Measurements from ENCODE around the gene CLEC4G. TPM values are rescaled to one million over a fixed set of nuclear protein-coding genes. Genes with fewer than 3 reads are reported as not detected.

CLEC4G gene
- total RNA-seq, 1 donor from 2014 or later = 0.55 TPM

Other genes starting within 250 kb of the CLEC4G start
- gene PEX11G, start 243.1 kb downstream of the CLEC4G start, total RNA-seq = 0.61 and 1.0 TPM in 2 replicates
- gene ZNF358, start 216.0 kb downstream of the CLEC4G start, total RNA-seq = 13.5 and 16.9 TPM in 2 replicates
- 13.4 and 13.7 TPM in 2 replicates for gene MCOLN1, start 209.5 kb downstream of the CLEC4G start, total RNA-seq
- 110 and 116 TPM in 2 replicates for gene PNPLA6, start 196.4 kb downstream of the CLEC4G start, total RNA-seq
- gene CAMSAP3, start 136.2 kb downstream of the CLEC4G start, total RNA-seq = 0.64 and 0.80 TPM in 2 replicates
- 47.4 and 51.8 TPM in 2 replicates for gene XAB2, start 102.6 kb downstream of the CLEC4G start, total RNA-seq
- gene PET100, start 102.3 kb downstream of the CLEC4G start, total RNA-seq = 109 and 123 TPM in 2 replicates
- gene PCP2, start 98.4 kb downstream of the CLEC4G start, total RNA-seq = 2.1 and 2.8 TPM in 2 replicates
- 147 and 176 TPM in 2 replicates for gene STXBP2, start 95.0 kb downstream of the CLEC4G start, total RNA-seq
- not detected in 2 replicates for gene RETN, start 63.1 kb downstream of the CLEC4G start, total RNA-seq
- gene MCEMP1, start 55.0 kb downstream of the CLEC4G start, total RNA-seq = not detected in 2 replicates
- 110 and 123 TPM in 2 replicates for gene TRAPPC5, start 51.3 kb downstream of the CLEC4G start, total RNA-seq
- 191 and 193 TPM in 2 replicates for gene FCER2, start 30.0 kb downstream of the CLEC4G start, total RNA-seq
- gene CD209, start 15.4 kb upstream of the CLEC4G start, total RNA-seq = 0.11 and 0.24 TPM in 2 replicates
- 1.3 and 2.0 TPM in 2 replicates for gene CLEC4M, start 31.1 kb upstream of the CLEC4G start, total RNA-seq
- gene EVI5L, start 98.1 kb upstream of the CLEC4G start, total RNA-seq = 9.2 and 12.8 TPM in 2 replicates
- gene PRR36, start 142.3 kb upstream of the CLEC4G start, total RNA-seq = not detected in 2 replicates
- not detected in 2 replicates for gene LRRC8E, start 156.4 kb upstream of the CLEC4G start, total RNA-seq
- gene MAP2K7, start 171.8 kb upstream of the CLEC4G start, total RNA-seq = 46.3 and 52.8 TPM in 2 replicates
- gene TGFBR3L, start 182.7 kb upstream of the CLEC4G start, total RNA-seq = not detected in 2 replicates
- gene SNAPC2, start 188.2 kb upstream of the CLEC4G start, total RNA-seq = 14.4 and 15.3 TPM in 2 replicates
- not detected in 2 replicates for gene CTXN1, start 194.0 kb upstream of the CLEC4G start, total RNA-seq
- gene TIMM44, start 211.6 kb upstream of the CLEC4G start, total RNA-seq = 78.4 and 92.5 TPM in 2 replicates

All from activated B cell treated with CpG ODN at 0.5 μM for 24 hours (primary cell).